H1 (cell line): ENCODE results near the gene GRK3. TPM values are rescaled to one million over a fixed set of nuclear protein-coding genes. Genes with fewer than 3 reads are reported as not detected.

ENCODE experiments used
- CTCF ChIA-PET: fragments of 300-600 bp; sonication (Branson Sonifier 250); formaldehyde crosslinking; loops from one replicate; lab custom pipeline; 2021; ENCODE audit not compliant: partially characterized antibody; lab: Charles Lee
- POLR2A ChIA-PET: fragments of 300-600 bp; sonication (Branson Sonifier 250); formaldehyde crosslinking; loops from one replicate; lab custom pipeline; 2021; ENCODE audit warnings: inconsistent platforms; ENCODE audit not compliant: partially characterized antibody; lab: Charles Lee
- DNase-seq, 2 experiments: peaks; one replicate each; pipeline versions ENCODE4 v3.0.0 to v3.0.0-alpha.2; 2010 to 2022; ENCODE audit warnings: low spot score in 2 of 2, low read depth in 1 of 2, mixed read lengths in 1 of 2
- FAIRE-seq: peaks from 2 replicates; lab custom pipeline; 2011; peaks lifted over from hg19 to GRCh38; lab: Jason Lieb, UNC
- H2AFZ ChIP-seq: 2 replicates; pipeline ENCODE4 v1.8.1; 2012; ENCODE audit warnings: low read length, inconsistent platforms
- H2AK5ac ChIP-seq: 2 replicates; pipeline ENCODE4 v1.6.1; 2013; ENCODE audit warnings: low read depth, low read length
- H2BK120ac ChIP-seq: replicated peaks from 2 replicates; pipeline ENCODE3; 2013; ENCODE audit warnings: low read depth, low read length, inconsistent platforms
- H2BK12ac ChIP-seq: 2 replicates; pipeline ENCODE4 v1.6.1; 2013; ENCODE audit warnings: low read depth, low read length
- H2BK15ac ChIP-seq: 2 replicates; pipeline ENCODE4 v1.6.1; 2013; ENCODE audit warnings: low read length
- H2BK20ac ChIP-seq: 2 replicates; pipeline ENCODE4 v1.6.1; 2013; ENCODE audit warnings: low read length
- H2BK5ac ChIP-seq: 2 replicates; pipeline ENCODE4 v1.6.1; 2013; ENCODE audit warnings: low read depth, low read length
- H3K14ac ChIP-seq: 2 replicates; pipeline ENCODE4 v1.6.1; 2013; ENCODE audit warnings: inconsistent platforms; ENCODE audit not compliant: insufficient read length
- H3K18ac ChIP-seq: 2 replicates; pipeline ENCODE4 v1.6.1; 2013; ENCODE audit warnings: low read length; ENCODE audit errors: extremely low read depth
- H3K23ac ChIP-seq: 2 replicates; pipeline ENCODE4 v1.6.1; 2013; ENCODE audit warnings: inconsistent platforms; ENCODE audit not compliant: insufficient read length
- H3K23me2 ChIP-seq: 2 replicates; pipeline ENCODE4 v1.6.1; 2013; ENCODE audit warnings: low read depth, low read length
- H3K27ac ChIP-seq: 2 replicates; pipeline ENCODE4 v1.6.1; 2011; ENCODE audit warnings: low read depth, low read length, inconsistent platforms
- H3K27me3 ChIP-seq, 4 experiments: replicated peaks in 1 of 4; 1 replicate in 1 of 4; 2 replicates in 3 of 4; pipeline versions ENCODE4 v1.6.1 to v1.8.1; 2011 to 2013; ENCODE audit warnings: low read length in 3 of 4, mild to moderate bottlenecking in 3 of 4, inconsistent platforms in 2 of 4, mixed read lengths in 2 of 4, moderate library complexity in 1 of 4; ENCODE audit not compliant: control insufficient read depth in 3 of 4, insufficient read depth in 3 of 4; ENCODE audit errors: extremely low read depth in 1 of 4
- H3K36me3 ChIP-seq, 4 experiments: 2 replicates each; pipeline versions ENCODE4 v1.6.1 to v1.8.1; 2011 to 2013; ENCODE audit warnings: mild to moderate bottlenecking in 4 of 4, low read length in 3 of 4, moderate library complexity in 2 of 4, control low read depth in 1 of 4, inconsistent platforms in 1 of 4; ENCODE audit not compliant: insufficient read depth in 4 of 4, control insufficient read depth in 2 of 4
- H3K4ac ChIP-seq: replicated peaks from 2 replicates; pipeline ENCODE3; 2013; ENCODE audit warnings: low read length, low read depth, mixed read lengths, inconsistent platforms; ENCODE audit not compliant: insufficient read length
- H3K4me1 ChIP-seq, 4 experiments: replicated peaks in 1 of 4; 1 replicate in 1 of 4; 2 replicates in 3 of 4; pipeline versions ENCODE4 v1.6.1 to v1.8.1; 2011 to 2013; ENCODE audit warnings: low read length in 3 of 4, inconsistent platforms in 2 of 4, mixed read lengths in 1 of 4; ENCODE audit not compliant: insufficient read depth in 4 of 4, control insufficient read depth in 3 of 4
- H3K4me2 ChIP-seq, 2 experiments: 2 replicates each; pipeline versions ENCODE4 v1.6.1 to v1.8.1; 2011 to 2013; ENCODE audit warnings: low read depth in 2 of 2, low read length in 2 of 2, control low read depth in 1 of 2, inconsistent platforms in 1 of 2, mild to moderate bottlenecking in 1 of 2; ENCODE audit not compliant: insufficient read depth in 1 of 2
- H3K4me3 ChIP-seq, 4 experiments: fragments of 200-600, 300-600 bp in 1 of 4; sonication (generic), shearing (Covaris generic), sonication (Bioruptor Twin) in 1 of 4; 2 replicates each; pipeline versions ENCODE4 v1.5.1 to v1.8.1; 2011 to 2016; ENCODE audit warnings: low read length in 4 of 4, low read depth in 3 of 4, control low read depth in 2 of 4, inconsistent platforms in 2 of 4, mild to moderate bottlenecking in 2 of 4, mixed read lengths in 1 of 4, moderate library complexity in 1 of 4; ENCODE audit not compliant: insufficient read depth in 2 of 4; ENCODE audit errors: extremely low read depth in 1 of 4
- H3K56ac ChIP-seq: replicated peaks from 2 replicates; pipeline ENCODE3; 2013; ENCODE audit warnings: low read depth, mild to moderate bottlenecking, mixed read lengths, low read length, inconsistent platforms; ENCODE audit not compliant: insufficient read length
- H3K79me1 ChIP-seq: 2 replicates; pipeline ENCODE4 v1.6.1; 2013; ENCODE audit warnings: low read depth, low read length, control low read depth
- H3K79me2 ChIP-seq, 2 experiments: 2 replicates each; pipeline versions ENCODE4 v1.6.1 to v1.8.1; 2012 to 2013; ENCODE audit warnings: low read length in 2 of 2, mild to moderate bottlenecking in 2 of 2, inconsistent platforms in 1 of 2; ENCODE audit not compliant: insufficient read depth in 2 of 2, control insufficient read depth in 1 of 2
- H3K9ac ChIP-seq, 4 experiments: replicated peaks in 1 of 4; 1 replicate in 1 of 4; 2 replicates in 3 of 4; pipeline versions ENCODE4 v1.6.1 to v1.8.1; 2011 to 2013; ENCODE audit warnings: low read depth in 3 of 4, low read length in 3 of 4, control low read depth in 2 of 4, mild to moderate bottlenecking in 2 of 4, moderate library complexity in 2 of 4, inconsistent platforms in 1 of 4; ENCODE audit errors: extremely low read depth in 1 of 4
- H3K9me3 ChIP-seq, 2 experiments: 2 replicates each; pipeline versions ENCODE4 v1.6.1 to v1.8.1; 2012 to 2013; ENCODE audit warnings: mild to moderate bottlenecking in 2 of 2, moderate library complexity in 2 of 2, control low read depth in 1 of 2, inconsistent platforms in 1 of 2, low read depth in 1 of 2, low read length in 1 of 2, mixed read lengths in 1 of 2; ENCODE audit not compliant: insufficient read depth in 2 of 2
- H4K20me1 ChIP-seq, 2 experiments: replicated peaks in 1 of 2; 2 replicates each; pipeline versions ENCODE3 to v1.8.1; 2011 to 2013; ENCODE audit warnings: inconsistent platforms in 2 of 2, low read length in 2 of 2, mild to moderate bottlenecking in 1 of 2; ENCODE audit not compliant: insufficient read depth in 2 of 2, control insufficient read depth in 1 of 2
- H4K5ac ChIP-seq: 2 replicates; pipeline ENCODE4 v1.6.1; 2013; ENCODE audit warnings: low read length, low read depth, mixed read lengths, inconsistent platforms; ENCODE audit not compliant: insufficient read length
- H4K8ac ChIP-seq: 2 replicates; pipeline ENCODE4 v1.8.0; 2013; ENCODE audit warnings: mild to moderate bottlenecking, moderate library complexity, low read length, inconsistent platforms; ENCODE audit not compliant: insufficient read depth; ENCODE audit errors: extremely low read depth
- H4K91ac ChIP-seq: replicated peaks from 2 replicates; pipeline ENCODE3; 2013; ENCODE audit warnings: low read length, mixed read lengths, inconsistent platforms; ENCODE audit not compliant: insufficient read length
- BRCA1 ChIP-seq: IDR thresholded peaks from 2 replicates; pipeline ENCODE4 v1.6.1; 2012; ENCODE audit warnings: low read depth, low read length, improper control_type of control experiment
- CBX5 ChIP-seq: fragments of 300-800, 300-1000 bp; sonication (generic); IDR thresholded peaks from 2 replicates; pipeline ENCODE4 v1.7.1; 2016; ENCODE audit warnings: antibody characterized with exemption, low read length, low read depth
- CBX8 ChIP-seq: fragments of 300-800, 300-1000 bp; sonication (generic); IDR thresholded peaks from 2 replicates; pipeline ENCODE4 v1.7.1; 2016; ENCODE audit warnings: low read depth, low read length, borderline replicate concordance
- CHD2 ChIP-seq: IDR thresholded peaks from 2 replicates; pipeline ENCODE4 v1.6.1; 2012; ENCODE audit warnings: low read length, improper control_type of control experiment
- JUN ChIP-seq: IDR thresholded peaks from 2 replicates; pipeline ENCODE4 v1.6.1; 2011; ENCODE audit warnings: low read depth, mild to moderate bottlenecking, improper control_type of control experiment, low read length
- POLR2A ChIP-seq, 2 experiments: IDR thresholded peaks; 1 replicate in 1 of 2; 2 replicates in 1 of 2; pipeline ENCODE4 v1.6.1; 2011; ENCODE audit warnings: low read depth in 2 of 2, low read length in 2 of 2, mild to moderate bottlenecking in 2 of 2; ENCODE audit errors: control extremely low read depth in 1 of 2
- POLR2AphosphoS5 ChIP-seq: IDR thresholded peaks from 2 replicates; pipeline ENCODE4 v1.6.1; 2011; ENCODE audit warnings: low read depth, low read length
- RBBP5 ChIP-seq: IDR thresholded peaks from 2 replicates; pipeline ENCODE4 v1.7.1; 2012; ENCODE audit warnings: low read depth, mild to moderate bottlenecking, inconsistent platforms, low read length, moderate library complexity, borderline replicate concordance
- RFX5 ChIP-seq: IDR thresholded peaks from 2 replicates; pipeline ENCODE4 v1.6.1; 2011; ENCODE audit warnings: low read depth, low read length, improper control_type of control experiment, borderline replicate concordance
- RXRA ChIP-seq: IDR thresholded peaks from 2 replicates; pipeline ENCODE4 v1.6.1; 2011; ENCODE audit warnings: low read depth, mild to moderate bottlenecking, low read length, moderate library complexity; ENCODE audit not compliant: insufficient read depth
- SAP30 ChIP-seq: fragments of 300-600 bp; sonication (generic); IDR thresholded peaks from 2 replicates; pipeline ENCODE4 v1.7.1; 2012; ENCODE audit warnings: low read length, moderate library complexity, mild to moderate bottlenecking, inconsistent platforms; ENCODE audit not compliant: insufficient read depth, insufficient replicate concordance
- SIRT6 ChIP-seq: IDR thresholded peaks from one replicate; pipeline ENCODE4 v1.7.1; 2012; ENCODE audit warnings: low read length, inconsistent platforms
- SUZ12 ChIP-seq: fragments of 200-600 bp; sonication (generic); IDR thresholded peaks from 2 replicates; pipeline ENCODE4 v1.6.1; 2012; ENCODE audit warnings: mild to moderate bottlenecking, inconsistent platforms, low read length, moderate library complexity, mixed read lengths
- WGBS, 2 experiments: shearing (Covaris generic) in 1 of 2; methylation state at CpG; one replicate each; pipeline versions ENCODE4 v1.1.6 to v1.1.7; 2013 to 2015; ENCODE audit warnings: low lambda C conversion rate in 2 of 2, mixed read lengths in 2 of 2, inconsistent platforms in 1 of 2, low coverage in 1 of 2, missing lambda C conversion rate in 1 of 2; ENCODE audit not compliant: insufficient replicate concordance in 2 of 2, insufficient coverage in 1 of 2, insufficient read length in 1 of 2; ENCODE audit errors: extremely low coverage in 1 of 2, missing lambda C conversion rate in 1 of 2; 5-methylcytosine and 5-hydroxymethylcytosine counted together
- polyA plus RNA-seq, 7 experiments: library from polyadenylated mRNA; depleted of rRNA in 3 of 7; stranded (reverse) in 5 of 7; unstranded in 2 of 7; fragments of >200 nt in 5 of 7; fragments of 200-250 nt in 2 of 7; gene quantifications; 1 replicate in 5 of 7; 2 replicates in 1 of 7; 4 replicates in 1 of 7; pipeline versions ENCODE4 v1.2.1 to v1.2.3, GENCODE V29; 2011 to 2013; ENCODE audit warnings: missing spikeins in 2 of 7, mixed read lengths in 2 of 7
- total RNA-seq: library from RNA; stranded (reverse); fragmentation: NEBNext Ultra II Directional; extraction: Animal tissue kit (Norgen Biotek cat#: 25700); gene quantifications from 2 replicates; pipeline ENCODE4 v1.2.1, GENCODE V29; 2021
- TF ChIP-seq, protein P1 (sequence below): IDR thresholded peaks from 2 replicates; pipeline ENCODE4 v1.6.1; 2012; ENCODE audit warnings: low read length, inconsistent platforms

The GRK3 gene
- total and polyA plus RNA-seq, 2 of the 8 experiments (the other 6 are each of a cell fraction or from before 2014, with no cell fraction given): 7.5 to 35.3 TPM

DNA sequence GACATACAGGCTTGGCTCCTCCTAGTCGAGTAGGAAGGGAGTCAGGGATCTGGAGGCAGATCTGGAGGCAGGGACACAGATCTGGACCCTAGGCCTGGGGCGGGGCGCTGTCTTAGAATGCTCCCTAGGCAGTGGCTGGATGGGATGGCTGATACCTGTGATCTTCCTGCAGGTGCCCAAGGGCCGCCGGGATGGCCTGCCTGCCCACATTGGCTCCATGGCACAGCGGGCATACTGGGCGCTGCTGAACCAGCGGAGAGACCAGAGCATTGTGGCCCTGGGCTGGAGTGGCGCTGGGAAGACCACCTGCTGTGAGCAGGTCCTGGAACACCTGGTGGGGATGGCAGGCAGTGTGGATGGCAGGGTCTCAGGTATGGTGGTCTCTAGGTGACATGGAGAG lies 212.9 kb downstream of the GRK3 start:
- Histone ChIP-seq H3K4ac (no peak overlapping the region), H4K91ac (no peak overlapping the region), H3K23me2 (no peaks in the 10 kb centered on the region), H3K79me1 (no peaks in the 10 kb centered on the region), H4K5ac (no peak overlapping the region), H3K56ac (no peak overlapping the region), H4K20me1 (no peaks in the 10 kb centered on the region), H3K14ac (no peak overlapping the region), H3K9ac (no peak overlapping the region), H3K4me1 (no peaks in the 10 kb centered on the region), H3K9me3 (no peaks in the 10 kb centered on the region), H2AK5ac (no peak overlapping the region), H3K27me3 (no peaks in the 10 kb centered on the region), H2BK12ac (no peak overlapping the region), H2BK5ac (no peak overlapping the region), H3K36me3 (no peaks in the 10 kb centered on the region), H2AFZ (no peak overlapping the region), H2BK120ac (no peak overlapping the region), H2BK20ac (no peak overlapping the region), H3K23ac (no peak overlapping the region), H3K4me2 (no peak overlapping the region), H4K8ac (no peak overlapping the region), H2BK15ac (no peak overlapping the region), H3K79me2 (no peaks in the 10 kb centered on the region), H3K4me3 (no peak overlapping the region), H3K18ac (no peak overlapping the region), H3K27ac (no peak overlapping the region)
- 90% methylated on average over 9 of the region's 9 CpGs; no CpG with 5 or more reads in 1 of the 2 experiments for WGBS, 2 experiments
- POLR2A ChIA-PET: no interaction called here
- CTCF ChIA-PET: interaction anchor here (0.8 to 2.8 kb wide), 6 partner anchors 10 to 553 kb away, joined by 3 to 6 read pairs (median 3); no protein-coding TSS in a partner anchor
- no peak for DNase-seq
- FAIRE-seq: no peak
- TF ChIP-seq, protein P1, sequence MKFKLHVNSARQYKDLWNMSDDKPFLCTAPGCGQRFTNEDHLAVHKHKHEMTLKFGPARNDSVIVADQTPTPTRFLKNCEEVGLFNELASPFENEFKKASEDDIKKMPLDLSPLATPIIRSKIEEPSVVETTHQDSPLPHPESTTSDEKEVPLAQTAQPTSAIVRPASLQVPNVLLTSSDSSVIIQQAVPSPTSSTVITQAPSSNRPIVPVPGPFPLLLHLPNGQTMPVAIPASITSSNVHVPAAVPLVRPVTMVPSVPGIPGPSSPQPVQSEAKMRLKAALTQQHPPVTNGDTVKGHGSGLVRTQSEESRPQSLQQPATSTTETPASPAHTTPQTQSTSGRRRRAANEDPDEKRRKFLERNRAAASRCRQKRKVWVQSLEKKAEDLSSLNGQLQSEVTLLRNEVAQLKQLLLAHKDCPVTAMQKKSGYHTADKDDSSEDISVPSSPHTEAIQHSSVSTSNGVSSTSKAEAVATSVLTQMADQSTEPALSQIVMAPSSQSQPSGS: no peak
- TF ChIP-seq SUZ12: no peak
- no peak for TF ChIP-seq CHD2
- TF ChIP-seq JUN: no peak
- no peak for TF ChIP-seq CBX8
- TF ChIP-seq RXRA: no peak
- no peak for TF ChIP-seq SIRT6
- no peak for TF ChIP-seq BRCA1
- TF ChIP-seq CBX5: no peak
- TF ChIP-seq SAP30: no peak
- TF ChIP-seq RFX5: no peak
- TF ChIP-seq POLR2A (IDR thresholded peaks at IDR 0.05; ENCODE audit: control extremely low read depth in 1 of 2, low read depth in 2 of 2, low read length in 2 of 2): no peak
- no peak for TF ChIP-seq POLR2AphosphoS5
- TF ChIP-seq RBBP5: no peak
